Omental fat pad (tissue), 4 donors: ENCODE results near the gene HMCN2. TPM values are rescaled to one million over a fixed set of nuclear protein-coding genes. Genes with fewer than 3 reads are reported as not detected.
"Not testable (repeated sequence)": the region's sequence is repeated elsewhere in the genome, so short reads cannot be mapped to it uniquely, and the experiment has no call there.

Source experiments
- ATAC-seq: fragments of 150-250 bp; one replicate; pipeline ENCODE4 v1.9.1; 2016; ENCODE audit warnings: mild to moderate bottlenecking, moderate library complexity; ENCODE audit not compliant: low FRiP score
- DNase-seq: peaks from one replicate; pipeline ENCODE4 v3.0.0-alpha.2; 2019; ENCODE audit warnings: low spot score
- CTCF ChIP-seq, 3 donors: fragments of 450-650 bp; IDR thresholded peaks; one replicate each; pipeline ENCODE4 v1.5.1; 2016 to 2017; ENCODE audit warnings: antibody characterized with exemption in 3 of 3, mild to moderate bottlenecking in 3 of 3, moderate library complexity in 2 of 3
- total RNA-seq, 4 donors: library from RNA; depleted of rRNA; stranded (reverse); fragments of >200 nt; gene quantifications; one replicate each; pipeline ENCODE4 v1.1.0, GENCODE V29; 2016

HMCN2 gene
- total RNA-seq, 4 donors from 2014 or later: 0.19 to 5.8 (median 0.75) TPM

GRCh38 chr9:130244548-130245165, 20.9 kb upstream of the HMCN2 start:
- ATAC-seq (no peak), DNase-seq (no peak)
- no peak for TF ChIP-seq CTCF (IDR thresholded peaks at IDR 0.05)

GRCh38 chr9:130245474-130245873, 20.1 kb upstream of the HMCN2 start:
- no peak for ATAC-seq
- TF ChIP-seq CTCF (IDR thresholded peaks at IDR 0.05): no peak
- DNase-seq: no peak

GRCh38 chr9:130246126-130246525, 19.4 kb upstream of the HMCN2 start:
- no peak for TF ChIP-seq CTCF (IDR thresholded peaks at IDR 0.05)
- ATAC-seq (no peak), DNase-seq (peak; percentile 5)

GRCh38 chr9:130254747-130255630, 10.6 kb upstream of the HMCN2 start:
- TF ChIP-seq CTCF (IDR thresholded peaks at IDR 0.05): no peak
- ATAC-seq (no peak), DNase-seq (no peak)

GRCh38 chr9:130255631-130256134, 9.9 kb upstream of the HMCN2 start:
- DNase-seq (no peak), ATAC-seq (no peak)
- no peak for TF ChIP-seq CTCF (IDR thresholded peaks at IDR 0.05)

GRCh38 chr9:130256644-130257043, 8.9 kb upstream of the HMCN2 start:
- DNase-seq (no peak), ATAC-seq (no peak)

GRCh38 chr9:130258137-130258536, 7.4 kb upstream of the HMCN2 start:
- not testable (repeated sequence) for ATAC-seq, DNase-seq

More at GRCh38 chr9:130256644-130257043, 8.9 kb upstream of the HMCN2 start:
- TF ChIP-seq CTCF (IDR thresholded peaks at IDR 0.05): no peak
